ENCODE data around the gene MAPRE3.
"Not testable (repeated sequence)": the region's sequence is repeated elsewhere in the genome, so short reads cannot be mapped to it uniquely, and the experiment has no call there.

DNA sequence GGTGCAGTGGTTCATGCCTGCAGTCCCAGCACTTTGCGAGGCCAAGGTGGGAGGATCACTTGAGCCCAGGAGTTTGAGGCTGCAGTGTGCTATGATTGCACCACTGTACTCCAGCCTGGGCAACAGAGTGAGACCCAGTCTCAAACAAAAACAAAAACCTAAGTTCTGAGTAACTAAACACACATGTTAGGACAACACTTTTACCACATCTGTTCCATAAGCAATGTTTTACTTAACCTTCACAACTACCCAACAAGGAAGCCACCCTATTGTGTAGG, 47.3 kb upstream of the MAPRE3 start:
- not testable (repeated sequence) for TF ChIP-seq POLR2AphosphoS5 (IDR thresholded peaks at IDR 0.05; ENCODE audit: low read depth, low read length)
- TF ChIP-seq, protein P1, sequence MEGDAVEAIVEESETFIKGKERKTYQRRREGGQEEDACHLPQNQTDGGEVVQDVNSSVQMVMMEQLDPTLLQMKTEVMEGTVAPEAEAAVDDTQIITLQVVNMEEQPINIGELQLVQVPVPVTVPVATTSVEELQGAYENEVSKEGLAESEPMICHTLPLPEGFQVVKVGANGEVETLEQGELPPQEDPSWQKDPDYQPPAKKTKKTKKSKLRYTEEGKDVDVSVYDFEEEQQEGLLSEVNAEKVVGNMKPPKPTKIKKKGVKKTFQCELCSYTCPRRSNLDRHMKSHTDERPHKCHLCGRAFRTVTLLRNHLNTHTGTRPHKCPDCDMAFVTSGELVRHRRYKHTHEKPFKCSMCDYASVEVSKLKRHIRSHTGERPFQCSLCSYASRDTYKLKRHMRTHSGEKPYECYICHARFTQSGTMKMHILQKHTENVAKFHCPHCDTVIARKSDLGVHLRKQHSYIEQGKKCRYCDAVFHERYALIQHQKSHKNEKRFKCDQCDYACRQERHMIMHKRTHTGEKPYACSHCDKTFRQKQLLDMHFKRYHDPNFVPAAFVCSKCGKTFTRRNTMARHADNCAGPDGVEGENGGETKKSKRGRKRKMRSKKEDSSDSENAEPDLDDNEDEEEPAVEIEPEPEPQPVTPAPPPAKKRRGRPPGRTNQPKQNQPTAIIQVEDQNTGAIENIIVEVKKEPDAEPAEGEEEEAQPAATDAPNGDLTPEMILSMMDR (IDR thresholded peaks at IDR 0.05), result not testable (repeated sequence)
- TF ChIP-seq, protein P2, sequence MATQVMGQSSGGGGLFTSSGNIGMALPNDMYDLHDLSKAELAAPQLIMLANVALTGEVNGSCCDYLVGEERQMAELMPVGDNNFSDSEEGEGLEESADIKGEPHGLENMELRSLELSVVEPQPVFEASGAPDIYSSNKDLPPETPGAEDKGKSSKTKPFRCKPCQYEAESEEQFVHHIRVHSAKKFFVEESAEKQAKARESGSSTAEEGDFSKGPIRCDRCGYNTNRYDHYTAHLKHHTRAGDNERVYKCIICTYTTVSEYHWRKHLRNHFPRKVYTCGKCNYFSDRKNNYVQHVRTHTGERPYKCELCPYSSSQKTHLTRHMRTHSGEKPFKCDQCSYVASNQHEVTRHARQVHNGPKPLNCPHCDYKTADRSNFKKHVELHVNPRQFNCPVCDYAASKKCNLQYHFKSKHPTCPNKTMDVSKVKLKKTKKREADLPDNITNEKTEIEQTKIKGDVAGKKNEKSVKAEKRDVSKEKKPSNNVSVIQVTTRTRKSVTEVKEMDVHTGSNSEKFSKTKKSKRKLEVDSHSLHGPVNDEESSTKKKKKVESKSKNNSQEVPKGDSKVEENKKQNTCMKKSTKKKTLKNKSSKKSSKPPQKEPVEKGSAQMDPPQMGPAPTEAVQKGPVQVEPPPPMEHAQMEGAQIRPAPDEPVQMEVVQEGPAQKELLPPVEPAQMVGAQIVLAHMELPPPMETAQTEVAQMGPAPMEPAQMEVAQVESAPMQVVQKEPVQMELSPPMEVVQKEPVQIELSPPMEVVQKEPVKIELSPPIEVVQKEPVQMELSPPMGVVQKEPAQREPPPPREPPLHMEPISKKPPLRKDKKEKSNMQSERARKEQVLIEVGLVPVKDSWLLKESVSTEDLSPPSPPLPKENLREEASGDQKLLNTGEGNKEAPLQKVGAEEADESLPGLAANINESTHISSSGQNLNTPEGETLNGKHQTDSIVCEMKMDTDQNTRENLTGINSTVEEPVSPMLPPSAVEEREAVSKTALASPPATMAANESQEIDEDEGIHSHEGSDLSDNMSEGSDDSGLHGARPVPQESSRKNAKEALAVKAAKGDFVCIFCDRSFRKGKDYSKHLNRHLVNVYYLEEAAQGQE (IDR thresholded peaks at IDR 0.05; ENCODE audit: insufficient read depth in 1 of 2, low read depth in 2 of 2, low read length in 1 of 2), result not testable (repeated sequence)
